WTC11 (cell line): ENCODE measurements around the gene THSD7B.

ENCODE experiments used
- AR ChIP-seq: fragments of 250-450 bp; sonication (Bioruptor Pico); IDR thresholded peaks from 2 replicates; pipeline ENCODE4 v1.9.0; 2021; ENCODE audit warnings: mild to moderate bottlenecking
- CTCF ChIP-seq: fragments of 200-600 bp; IDR thresholded peaks from 2 replicates; pipeline ENCODE4 v1.8.0; 2022; ENCODE audit warnings: antibody characterized with exemption
- JUN ChIP-seq: sonication (generic); formaldehyde crosslinking; IDR thresholded peaks from 2 replicates; pipeline ENCODE4 v1.8.0; 2023; ENCODE audit warnings: mild to moderate bottlenecking, missing genetic modification reagents
- TEAD4 ChIP-seq: sonication (generic); formaldehyde crosslinking; IDR thresholded peaks from 2 replicates; pipeline ENCODE4 v1.8.0; 2022; ENCODE audit warnings: mild to moderate bottlenecking, missing genetic modification reagents
- TP53 ChIP-seq: sonication (generic); formaldehyde crosslinking; IDR thresholded peaks from 2 replicates; pipeline ENCODE4 v1.8.1; 2023; ENCODE audit warnings: mild to moderate bottlenecking, missing genetic modification reagents
- USF1 ChIP-seq: sonication (generic); formaldehyde crosslinking; IDR thresholded peaks from 2 replicates; pipeline ENCODE4 v1.8.0; 2022; ENCODE audit warnings: mild to moderate bottlenecking, missing genetic modification reagents
- ZNF232 ChIP-seq: sonication (generic); formaldehyde crosslinking; IDR thresholded peaks from 2 replicates; pipeline ENCODE4 v1.8.0; 2022; ENCODE audit warnings: mild to moderate bottlenecking, missing genetic modification reagents
- ZNF396 ChIP-seq: fragments of 250-450 bp; sonication (Bioruptor Pico); IDR thresholded peaks from 2 replicates; pipeline ENCODE4 v1.8.0; 2021; ENCODE audit warnings: mild to moderate bottlenecking, moderate library complexity, borderline replicate concordance
- TF ChIP-seq, protein P1 (sequence below): sonication (generic); formaldehyde crosslinking; IDR thresholded peaks from 2 replicates; pipeline ENCODE4 v1.8.1; 2023; ENCODE audit warnings: mild to moderate bottlenecking, moderate library complexity, missing genetic modification reagents

- TF ChIP-seq ZNF232 (CRISPR knock-in tag) = no peak
- TF ChIP-seq AR = no peak
- no peak for TF ChIP-seq CTCF
- TF ChIP-seq TEAD4 (CRISPR knock-in tag) = no peak
- no peak for TF ChIP-seq USF1 (CRISPR knock-in tag)
- no peak for TF ChIP-seq TP53 (CRISPR knock-in tag)
- TF ChIP-seq, protein P1, sequence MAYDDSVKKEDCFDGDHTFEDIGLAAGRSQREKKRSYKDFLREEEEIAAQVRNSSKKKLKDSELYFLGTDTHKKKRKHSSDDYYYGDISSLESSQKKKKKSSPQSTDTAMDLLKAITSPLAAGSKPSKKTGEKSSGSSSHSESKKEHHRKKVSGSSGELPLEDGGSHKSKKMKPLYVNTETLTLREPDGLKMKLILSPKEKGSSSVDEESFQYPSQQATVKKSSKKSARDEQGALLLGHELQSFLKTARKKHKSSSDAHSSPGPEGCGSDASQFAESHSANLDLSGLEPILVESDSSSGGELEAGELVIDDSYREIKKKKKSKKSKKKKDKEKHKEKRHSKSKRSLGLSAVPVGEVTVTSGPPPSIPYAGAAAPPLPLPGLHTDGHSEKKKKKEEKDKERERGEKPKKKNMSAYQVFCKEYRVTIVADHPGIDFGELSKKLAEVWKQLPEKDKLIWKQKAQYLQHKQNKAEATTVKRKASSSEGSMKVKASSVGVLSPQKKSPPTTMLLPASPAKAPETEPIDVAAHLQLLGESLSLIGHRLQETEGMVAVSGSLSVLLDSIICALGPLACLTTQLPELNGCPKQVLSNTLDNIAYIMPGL (CRISPR knock-in tag) = no peak
- no peak for TF ChIP-seq JUN (CRISPR knock-in tag)
- no peak for TF ChIP-seq ZNF396 (CRISPR knock-in tag)
Observed at GRCh38 chr2:136770384-136770783, 5.0 kb downstream of the THSD7B start.
